Endothelial cell of hepatic sinusoid (primary cell): ENCODE data around the gene CYB5R2.

Source experiments
- in situ Hi-C: cut with HindIII; loops from 2 replicates; pipeline ENCODE4 v1.10.0; 2017; ENCODE audit warnings: low sequenced_read_pairs

The CYB5R2 gene

GRCh38 chr11:7640816-7641215, 32.5 kb downstream of the CYB5R2 start:
- in situ Hi-C loops, result no loop called here

DNA sequence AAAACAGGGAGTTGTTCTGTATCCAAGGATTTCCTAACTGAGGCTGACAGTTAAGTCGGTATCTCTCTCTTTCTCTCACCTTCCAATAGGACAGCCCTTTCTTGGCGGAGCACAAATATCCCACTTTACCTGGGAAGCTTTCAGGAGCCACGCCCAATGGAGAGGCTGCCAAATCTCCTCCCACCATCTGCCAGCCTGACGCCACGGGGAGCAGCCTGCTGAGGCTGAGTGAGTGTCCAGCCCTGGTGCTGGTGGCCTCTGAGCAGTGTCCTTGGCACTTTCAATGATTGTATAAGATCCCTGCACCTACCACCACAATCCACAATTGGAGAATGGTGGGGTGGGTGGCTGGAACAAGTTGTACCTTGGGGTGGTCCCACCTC, 33.7 kb downstream of the CYB5R2 start:
- in situ Hi-C loops, result no loop called here

DNA sequence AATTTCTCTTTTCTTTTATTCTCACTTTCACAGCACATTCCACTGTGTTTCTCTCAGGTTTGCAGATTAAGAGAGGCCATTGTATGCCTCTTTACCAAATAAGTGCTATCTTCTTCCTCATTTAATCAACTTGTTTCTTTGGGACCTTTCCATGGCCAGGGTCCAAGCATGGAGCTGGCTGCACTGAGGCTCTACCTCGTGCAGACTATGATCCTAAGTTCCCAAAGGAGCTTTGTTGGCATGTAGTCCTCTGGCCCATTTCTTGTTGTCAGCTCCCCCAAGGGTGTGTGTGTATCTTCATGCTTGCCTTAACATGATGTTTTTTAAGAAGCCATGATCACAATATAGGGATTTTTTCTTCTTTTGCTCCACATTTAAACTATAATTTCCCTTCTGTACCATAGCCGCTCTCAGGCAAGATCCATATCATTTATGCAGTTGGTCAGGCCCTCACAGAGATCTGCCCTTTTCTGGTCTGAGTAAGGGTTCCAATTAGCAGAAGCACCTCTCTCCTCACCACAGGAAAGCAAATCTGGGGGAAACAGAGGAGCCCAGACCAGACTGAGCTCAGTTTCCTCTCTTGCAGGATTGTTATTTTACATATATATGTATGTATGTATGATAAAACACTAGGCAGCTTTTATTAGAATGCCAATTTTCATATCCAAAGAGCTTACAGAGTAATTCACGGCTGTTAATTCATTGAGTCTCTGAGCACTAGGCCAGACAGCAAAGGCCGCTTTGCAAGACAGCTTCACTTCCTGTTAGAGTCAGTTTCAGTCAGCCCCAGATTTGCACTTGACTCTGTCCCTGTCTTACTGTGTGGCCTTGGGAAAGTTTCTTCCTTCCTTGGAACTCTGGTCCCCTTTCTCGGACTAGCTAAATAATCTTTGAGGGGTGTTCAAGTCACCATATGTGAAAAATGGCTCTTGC, 34.3 kb downstream of the CYB5R2 start:
- in situ Hi-C loops, result no loop called here

DNA sequence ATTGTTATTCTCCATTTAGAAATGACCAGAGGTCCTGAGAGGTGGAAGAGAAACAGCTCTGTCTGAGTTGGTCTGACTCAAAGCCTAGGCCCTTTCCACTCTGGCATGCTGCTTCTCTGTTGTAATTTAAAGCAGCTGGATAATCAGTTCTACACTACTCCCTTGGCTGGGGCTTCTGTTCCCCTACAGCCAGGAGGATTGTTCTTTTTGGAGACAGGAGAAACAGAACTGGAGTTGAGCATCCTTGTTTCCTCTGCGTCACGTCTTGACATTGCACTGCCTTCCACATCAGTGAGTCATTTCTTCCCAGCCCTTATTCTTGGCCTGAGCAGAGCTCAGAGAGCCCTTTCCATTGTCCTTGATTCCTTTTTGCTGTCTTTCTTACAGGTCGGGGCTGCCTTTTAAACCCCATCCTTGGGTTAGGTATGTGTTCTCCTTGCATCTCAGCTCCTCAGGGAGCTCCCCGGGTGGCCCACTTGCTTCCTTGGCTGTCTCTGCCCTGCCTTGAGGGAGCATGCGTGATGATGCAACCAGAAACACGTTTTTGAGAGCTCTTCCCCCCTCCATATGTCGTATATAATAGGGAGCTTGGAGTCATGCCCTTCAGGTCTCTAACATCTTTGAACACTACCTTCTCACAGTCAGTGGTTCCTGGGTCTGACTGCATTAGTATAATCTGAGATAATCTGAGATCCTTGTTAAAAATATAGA, 35.7 kb downstream of the CYB5R2 start:
- in situ Hi-C loops, result no loop called here

DNA sequence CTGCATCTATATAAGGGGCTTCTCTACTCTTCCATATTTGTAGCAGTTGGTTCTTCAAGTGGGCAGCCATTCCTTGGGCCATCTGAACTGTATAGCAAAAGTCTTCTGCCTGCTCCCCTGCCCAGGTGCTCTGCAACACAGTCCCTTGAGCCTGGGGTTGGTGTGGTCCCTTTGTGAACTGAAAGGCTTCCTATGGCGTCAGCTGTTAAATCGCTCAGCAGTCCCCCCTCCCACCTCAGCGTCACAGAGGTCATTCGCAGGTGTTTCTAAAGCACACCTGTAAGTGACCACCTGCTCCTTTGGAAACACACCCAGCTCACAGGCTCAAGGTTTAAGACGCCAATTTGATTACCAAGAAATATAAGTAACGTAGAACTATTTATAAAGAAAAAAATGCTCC, 37.0 kb downstream of the CYB5R2 start:
- in situ Hi-C loops, result no loop called here

DNA sequence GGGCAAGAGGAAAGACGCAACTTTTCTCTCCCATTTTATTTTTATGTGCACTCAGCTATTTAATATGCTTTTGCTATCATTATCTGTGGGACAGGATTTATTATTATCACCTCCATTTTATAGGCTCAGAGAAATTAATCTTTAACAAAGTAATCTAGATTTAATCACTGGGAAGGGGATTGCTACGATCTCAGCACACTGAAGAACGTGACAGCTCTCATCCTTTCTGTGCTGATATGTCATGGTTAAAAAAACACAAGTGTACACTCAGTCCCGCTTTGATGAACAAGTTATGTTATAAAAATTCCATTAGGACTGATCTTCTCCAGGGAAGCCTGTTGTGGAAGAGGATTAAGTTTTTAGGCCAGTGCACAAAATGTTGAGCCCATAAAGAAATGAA, 37.6 kb downstream of the CYB5R2 start:
- in situ Hi-C loops, result no loop called here

- in situ Hi-C loops, result no loop called here
Observed at GRCh38 chr11:7635137-7635536, 38.2 kb downstream of the CYB5R2 start.

GRCh38 chr11:7632211-7632610, 41.1 kb downstream of the CYB5R2 start:
- in situ Hi-C loops, result no loop called here

DNA sequence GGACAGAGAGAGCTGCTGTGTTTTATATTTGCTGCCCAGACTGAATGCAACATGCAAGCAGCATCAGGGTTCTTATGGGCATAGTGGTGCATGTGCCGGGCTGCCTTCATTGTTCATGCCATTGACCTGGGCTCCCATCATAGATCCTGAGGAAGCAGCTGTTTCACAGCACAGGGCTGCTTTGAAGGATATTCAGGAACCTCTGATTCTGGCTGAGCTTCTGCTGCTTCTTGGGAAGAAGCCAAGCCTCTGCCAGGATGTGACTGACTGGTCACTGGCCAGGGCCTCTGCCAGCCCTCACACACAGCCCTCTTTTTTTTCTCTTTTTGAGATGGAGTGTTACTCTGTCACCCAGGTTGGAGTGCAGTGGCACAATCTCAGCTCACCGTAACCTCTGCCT, 43.3 kb downstream of the CYB5R2 start:
- in situ Hi-C loops, result no loop called here

DNA sequence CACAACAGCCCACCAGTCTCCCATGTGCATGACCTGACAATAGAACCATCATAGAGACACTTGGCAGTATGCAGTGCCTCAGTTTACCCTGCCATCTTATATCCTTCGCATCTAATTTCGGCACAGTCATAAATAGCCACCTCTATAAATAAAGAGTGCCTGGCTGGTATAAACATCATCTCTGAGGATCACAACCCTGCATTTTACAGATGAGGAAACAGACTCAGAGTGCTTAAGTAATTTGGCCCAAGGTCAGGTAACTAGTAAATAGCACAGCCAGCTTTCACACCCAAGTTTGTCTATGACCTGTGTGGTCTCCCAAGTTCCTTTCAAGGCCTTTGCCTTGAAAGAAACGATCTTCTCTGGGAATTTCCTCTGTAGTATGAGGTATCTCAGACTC, 44.6 kb downstream of the CYB5R2 start:
- in situ Hi-C loops, result no loop called here

- in situ Hi-C loops, result no loop called here
Observed at GRCh38 chr11:7622721-7623120, 50.6 kb downstream of the CYB5R2 start.

- in situ Hi-C loops, result no loop called here
Observed at GRCh38 chr11:7621554-7621953, 51.7 kb downstream of the CYB5R2 start.

DNA sequence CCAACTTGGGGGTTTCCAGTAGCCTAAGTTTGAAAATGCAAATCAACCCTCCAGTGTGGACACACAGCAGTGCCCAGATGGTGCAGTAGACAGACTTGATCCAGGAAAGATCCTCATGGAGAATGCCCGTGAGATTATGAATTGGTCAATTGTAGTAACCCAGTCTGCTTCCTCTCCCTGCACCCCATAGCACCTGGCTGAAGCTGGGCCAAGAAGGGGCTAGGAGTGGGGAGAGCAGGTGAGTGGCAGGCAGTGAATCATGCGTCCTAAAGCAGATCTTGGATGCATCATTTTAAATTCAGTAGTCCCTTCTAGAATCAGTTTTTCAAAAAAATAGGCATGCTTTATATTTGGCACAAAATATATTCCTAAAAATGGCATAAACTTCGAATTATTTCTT, 52.2 kb downstream of the CYB5R2 start:
- in situ Hi-C loops, result no loop called here

GRCh38 chr11:7619322-7619721, 54.0 kb downstream of the CYB5R2 start:
- in situ Hi-C loops, result no loop called here

GRCh38 chr11:7617032-7617431, 56.3 kb downstream of the CYB5R2 start:
- in situ Hi-C loops, result no loop called here
